ENCODE results near the gene FGF18.

DNA sequence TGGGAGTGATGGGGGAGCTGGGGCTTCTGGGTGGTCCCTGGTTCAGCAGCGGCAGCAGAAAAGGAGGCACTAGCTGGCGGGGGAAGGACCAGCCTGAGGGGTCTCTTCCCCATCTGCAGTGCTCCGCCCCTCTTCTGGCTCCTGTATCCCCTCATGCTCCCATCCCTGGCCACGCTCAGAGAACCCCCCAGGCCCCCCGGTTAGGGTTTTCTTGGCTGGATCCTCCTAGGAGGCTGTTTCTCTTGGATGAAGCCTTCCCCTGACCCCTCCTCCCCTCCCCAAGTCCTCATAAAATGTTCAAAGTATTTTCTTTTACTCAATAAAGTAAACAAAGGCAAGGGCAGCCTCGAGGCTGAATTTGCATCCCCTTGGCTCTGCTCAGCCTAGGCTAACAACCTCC, 60.8 kb downstream of the FGF18 start:
- TF ChIP-seq YBX1 (IDR thresholded peaks at IDR 0.05) (no peak), RFX5 (IDR thresholded peaks at IDR 0.05; ENCODE audit: low read depth, low read length) (no peak), TCF7L2 (IDR thresholded peaks at IDR 0.05; ENCODE audit: low read depth, low read length) (no peak), JUNB (CRISPR knock-in tag; conservative IDR thresholded peaks at IDR 0.05) (no peak), HNRNPL (IDR thresholded peaks at IDR 0.05; ENCODE audit: low read depth, low read length) (no peak)
- TF ChIP-seq, protein P1, sequence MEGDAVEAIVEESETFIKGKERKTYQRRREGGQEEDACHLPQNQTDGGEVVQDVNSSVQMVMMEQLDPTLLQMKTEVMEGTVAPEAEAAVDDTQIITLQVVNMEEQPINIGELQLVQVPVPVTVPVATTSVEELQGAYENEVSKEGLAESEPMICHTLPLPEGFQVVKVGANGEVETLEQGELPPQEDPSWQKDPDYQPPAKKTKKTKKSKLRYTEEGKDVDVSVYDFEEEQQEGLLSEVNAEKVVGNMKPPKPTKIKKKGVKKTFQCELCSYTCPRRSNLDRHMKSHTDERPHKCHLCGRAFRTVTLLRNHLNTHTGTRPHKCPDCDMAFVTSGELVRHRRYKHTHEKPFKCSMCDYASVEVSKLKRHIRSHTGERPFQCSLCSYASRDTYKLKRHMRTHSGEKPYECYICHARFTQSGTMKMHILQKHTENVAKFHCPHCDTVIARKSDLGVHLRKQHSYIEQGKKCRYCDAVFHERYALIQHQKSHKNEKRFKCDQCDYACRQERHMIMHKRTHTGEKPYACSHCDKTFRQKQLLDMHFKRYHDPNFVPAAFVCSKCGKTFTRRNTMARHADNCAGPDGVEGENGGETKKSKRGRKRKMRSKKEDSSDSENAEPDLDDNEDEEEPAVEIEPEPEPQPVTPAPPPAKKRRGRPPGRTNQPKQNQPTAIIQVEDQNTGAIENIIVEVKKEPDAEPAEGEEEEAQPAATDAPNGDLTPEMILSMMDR (IDR thresholded peaks at IDR 0.05 in 2 of 3, conservative IDR thresholded peaks at IDR 0.05 in 1 of 3; ENCODE audit: insufficient read depth in 2 of 3, low read depth in 1 of 3, low read length in 3 of 3) = no peak
